NCI-H526 (cell line): ENCODE measurements around the gene INF2.

Experiments
- DNase-seq, 2 experiments: peaks; one replicate each; lab custom pipeline; 2025; lab: John Stamatoyannopoulos, UW

The INF2 gene

DNA sequence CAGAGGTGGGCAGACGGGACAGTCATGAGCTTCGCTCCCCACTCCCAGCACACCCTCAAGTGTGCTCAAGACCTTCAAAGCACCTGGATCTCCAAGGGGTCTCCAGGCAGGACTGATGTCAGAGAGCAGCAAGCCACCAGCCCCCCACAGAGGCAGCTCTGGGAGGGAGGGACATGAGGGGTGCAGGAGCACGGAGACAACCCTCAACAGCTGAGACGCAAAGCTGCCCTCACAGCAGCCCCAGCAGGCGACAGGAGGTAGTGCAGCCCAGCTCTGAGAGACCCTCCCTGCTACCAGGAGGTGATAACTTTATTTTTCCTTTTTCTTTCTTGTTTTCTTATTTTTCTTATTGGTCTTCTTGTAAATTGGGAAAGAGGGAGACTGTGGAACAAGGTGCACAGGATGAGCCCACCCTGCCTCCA, 81.4 kb downstream of the INF2 start:
- DNase-seq, result no peak

DNA sequence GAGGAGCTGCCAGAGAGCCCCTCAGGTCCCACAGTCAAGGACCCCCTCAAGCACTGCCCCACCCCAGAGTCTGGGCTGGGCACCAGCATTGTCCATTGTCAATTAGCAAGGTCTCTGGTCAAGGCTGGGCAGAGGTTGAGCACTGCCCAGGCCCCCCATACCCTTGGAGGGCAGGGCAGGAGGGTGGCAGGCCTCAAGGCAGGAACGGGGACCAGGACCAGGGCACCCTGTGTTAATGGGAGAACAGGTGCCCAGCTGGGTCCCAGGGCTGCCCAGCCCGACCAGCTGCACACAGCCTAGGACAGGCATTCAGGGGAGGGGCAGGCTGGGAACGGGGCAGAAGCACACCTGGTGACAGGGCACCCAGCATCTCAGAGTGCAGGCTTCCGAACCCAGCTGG, 82.0 kb downstream of the INF2 start:
- DNase-seq, result no peak
